Measurements from ENCODE around the gene ZNF618.

ZNF618 gene

DNA sequence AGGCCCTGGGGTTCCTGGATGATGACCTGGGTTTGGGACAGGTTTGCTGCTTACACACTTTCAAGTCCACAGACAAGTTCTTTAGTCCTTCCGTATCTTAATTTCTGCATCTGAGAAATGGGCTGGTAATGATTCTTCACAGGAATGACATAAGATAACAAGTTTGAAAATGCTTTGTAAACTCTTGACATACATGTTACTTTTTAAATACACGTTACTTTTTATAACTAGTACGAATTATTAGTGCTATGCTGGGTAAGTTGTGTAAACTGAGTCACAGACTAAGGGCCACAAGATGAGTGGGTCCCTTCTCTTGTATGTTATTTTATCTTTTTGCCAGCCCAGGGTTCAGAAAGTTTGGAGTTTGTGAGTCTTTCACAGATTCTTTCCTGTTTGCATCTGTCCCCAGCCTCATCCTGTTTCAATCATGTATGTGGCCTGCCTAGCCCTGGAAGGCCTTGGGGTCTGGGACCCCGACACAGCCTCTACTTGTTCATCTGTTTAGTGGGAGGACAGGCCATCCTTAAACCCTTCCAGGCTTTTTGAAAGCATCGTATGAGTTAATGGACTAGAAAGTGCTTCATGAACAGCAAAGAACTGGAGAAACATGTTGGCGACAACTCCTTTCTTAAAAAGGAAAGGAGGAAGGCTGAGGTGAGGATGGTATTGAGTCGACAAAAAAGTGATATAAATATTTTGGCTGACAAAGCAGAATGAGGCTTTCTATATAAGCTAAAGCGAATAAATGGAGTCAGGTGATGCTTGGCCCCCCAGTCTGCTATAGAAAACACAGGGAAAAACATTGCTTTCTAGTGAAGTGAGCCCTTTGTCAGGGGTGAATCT, 9.3 kb downstream of the ZNF618 start:
- no peak for DNase-seq

DNA sequence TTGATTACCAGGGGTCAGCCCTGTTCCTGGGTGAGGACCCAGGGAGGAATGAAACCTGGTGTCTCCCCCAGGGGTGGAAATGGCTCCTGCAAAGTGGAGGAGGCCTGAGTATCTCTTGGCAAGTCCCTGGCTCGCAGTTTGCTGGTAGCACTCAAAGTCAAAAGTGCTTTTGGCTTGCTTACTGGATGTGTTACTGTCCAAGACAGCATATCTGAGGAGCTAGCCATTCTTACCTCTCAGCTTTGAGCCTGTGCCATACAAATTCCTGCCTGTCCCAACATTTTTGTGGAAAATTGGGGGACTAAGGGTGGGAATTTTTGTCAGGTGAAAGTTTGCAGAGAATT, 9.9 kb downstream of the ZNF618 start:
- DNase-seq = no peak

DNA sequence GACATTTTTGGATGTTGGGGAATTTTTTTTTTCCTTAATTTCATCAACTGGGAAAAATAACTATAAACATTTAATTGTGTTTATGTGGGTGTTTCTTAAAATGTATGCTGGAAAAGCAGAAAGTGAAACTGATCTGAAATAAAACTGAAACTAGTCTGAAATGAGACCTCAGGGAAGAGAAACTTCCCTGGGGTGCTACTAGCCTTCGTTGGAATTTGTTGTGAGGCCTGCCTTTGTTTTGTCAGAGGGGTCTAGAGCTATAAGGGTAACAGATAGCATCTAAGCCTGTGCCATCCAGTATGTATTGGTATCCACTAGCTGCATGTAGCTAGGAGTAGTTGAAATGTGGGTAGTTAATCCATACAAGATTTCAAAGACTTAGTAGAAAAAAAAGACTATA, 10.4 kb downstream of the ZNF618 start:
- no peak for DNase-seq

- no peak for DNase-seq
These were observed 10.8 kb downstream of the ZNF618 start for GRCh38 chr9:113886933-113887332.

- no peak for DNase-seq
These were observed 11.3 kb downstream of the ZNF618 start for GRCh38 chr9:113887436-113887835.

GRCh38 chr9:113888336-113888735, 12.2 kb downstream of the ZNF618 start:
- DNase-seq = no peak

- no peak for DNase-seq
These were observed 12.9 kb downstream of the ZNF618 start for GRCh38 chr9:113888976-113889375.

- DNase-seq = no peak
These were observed 14.6 kb downstream of the ZNF618 start for GRCh38 chr9:113890704-113891103.

- DNase-seq = no peak
These were observed 16.9 kb downstream of the ZNF618 start for GRCh38 chr9:113892861-113893491.

- no peak for DNase-seq
These were observed 18.1 kb downstream of the ZNF618 start for GRCh38 chr9:113894166-113894565.

- no peak for DNase-seq
These were observed 19.4 kb downstream of the ZNF618 start for GRCh38 chr9:113895526-113895925.

DNA sequence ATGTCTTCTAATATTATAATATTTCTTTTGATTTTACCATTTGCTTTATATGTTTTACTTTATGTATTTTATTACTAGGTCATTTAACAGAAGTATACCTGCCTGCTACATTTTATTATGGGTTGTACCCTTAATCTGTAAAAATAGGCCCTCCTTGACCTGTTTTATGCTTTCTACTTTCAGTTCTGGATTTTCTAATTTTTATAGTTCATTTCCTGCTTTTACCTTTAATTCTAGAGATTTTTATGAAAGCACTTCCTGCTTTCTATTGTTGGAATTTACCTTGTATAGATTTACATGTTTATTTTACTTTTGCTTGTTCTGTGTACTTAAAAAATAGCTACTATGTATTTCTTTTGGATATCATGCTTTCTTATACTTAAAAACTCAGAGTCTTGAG, 20.6 kb downstream of the ZNF618 start:
- DNase-seq = no peak

DNA sequence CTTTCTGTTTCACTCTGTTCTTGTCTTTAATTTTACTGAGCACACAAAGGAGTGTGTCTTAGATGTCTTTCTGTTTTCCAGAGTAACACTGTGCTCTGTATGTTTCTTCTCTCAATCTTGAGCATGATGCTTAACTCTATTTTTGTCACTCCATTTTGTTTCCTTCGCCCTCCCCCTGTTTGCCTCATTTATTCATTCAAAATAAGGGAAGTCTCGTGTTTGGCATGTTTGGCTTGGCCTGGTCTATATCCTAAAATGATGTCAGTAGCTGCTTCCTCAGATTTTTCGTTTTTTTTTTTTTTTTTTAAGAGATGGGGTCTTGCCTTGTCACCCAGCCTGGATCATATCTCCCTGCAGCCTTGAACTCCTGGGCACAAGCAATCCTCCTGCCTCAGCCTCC, 22.0 kb downstream of the ZNF618 start:
- DNase-seq = no peak

DNA sequence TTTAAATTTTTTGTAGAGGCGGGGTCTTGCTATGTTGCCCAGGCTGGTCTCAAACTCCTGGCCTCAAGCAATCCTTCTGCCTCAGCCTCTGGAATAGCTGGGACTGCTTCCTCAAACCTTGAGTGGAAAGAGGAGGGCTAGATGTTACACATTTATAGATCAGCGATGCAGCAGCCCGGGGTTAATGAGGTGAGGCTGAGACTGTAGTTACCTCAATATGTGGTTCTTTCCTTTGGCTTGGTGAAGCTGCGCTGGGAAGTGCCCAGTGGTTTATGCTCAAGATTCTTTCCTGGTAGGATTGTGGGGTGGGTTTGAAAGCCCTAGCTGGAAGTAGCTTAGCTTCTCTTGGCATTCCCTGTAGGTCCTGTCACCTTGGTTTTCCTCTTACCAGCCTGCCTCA, 22.5 kb downstream of the ZNF618 start:
- DNase-seq = no peak

DNA sequence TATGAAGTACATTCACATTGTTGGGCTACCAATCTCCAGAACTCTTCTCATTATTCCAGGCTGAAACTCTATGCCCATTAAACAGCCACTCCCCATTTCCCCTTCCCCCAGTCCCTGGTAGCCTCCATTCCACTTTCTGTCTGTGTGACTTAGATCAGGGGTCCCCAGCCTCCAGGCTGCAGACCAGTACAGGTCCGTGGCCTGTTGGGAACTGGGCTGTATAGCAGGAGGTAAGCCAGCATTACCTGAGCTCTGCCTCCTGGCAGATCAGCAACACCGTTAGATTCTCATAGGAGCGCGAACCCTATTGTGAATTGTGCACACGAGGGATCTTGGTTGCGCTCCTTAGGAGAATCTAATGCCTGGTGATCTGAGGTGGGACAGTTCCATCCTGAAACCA, 23.1 kb downstream of the ZNF618 start:
- no peak for DNase-seq

- DNase-seq = no peak
These were observed 25.1 kb downstream of the ZNF618 start for GRCh38 chr9:113901221-113901688.

GRCh38 chr9:113903514-113904077, 27.5 kb downstream of the ZNF618 start:
- DNase-seq = no peak

GRCh38 chr9:113906411-113907110, 30.5 kb downstream of the ZNF618 start:
- no peak for DNase-seq

DNA sequence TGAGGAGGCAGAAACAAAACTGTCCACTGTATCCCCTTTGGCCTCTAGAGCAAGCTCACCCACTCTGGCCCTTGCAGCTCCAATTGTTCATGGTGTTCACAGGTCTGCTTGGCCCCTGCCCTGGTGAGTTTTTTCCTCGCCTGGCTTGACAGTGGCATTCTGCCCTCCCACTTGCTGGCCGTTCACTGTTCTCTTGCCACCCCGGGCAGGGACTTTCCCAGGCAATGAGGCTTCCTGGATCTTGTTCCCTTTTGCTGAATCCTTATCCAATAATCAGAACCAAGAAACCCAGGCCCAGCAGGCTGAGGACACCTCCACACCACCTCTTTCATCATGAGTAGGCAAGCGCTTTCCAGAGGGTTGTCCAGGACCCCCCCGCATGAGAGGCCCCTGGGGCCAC, 31.2 kb downstream of the ZNF618 start:
- no peak for DNase-seq

GRCh38 chr9:113909421-113909820, 33.3 kb downstream of the ZNF618 start:
- DNase-seq = no peak

GRCh38 chr9:113910036-113910639, 34.0 kb downstream of the ZNF618 start:
- DNase-seq = no peak

- no peak for DNase-seq
These were observed 35.9 kb downstream of the ZNF618 start for GRCh38 chr9:113911850-113912557.

GRCh38 chr9:113912816-113913215, 36.7 kb downstream of the ZNF618 start:
- DNase-seq = no peak
